Skeletal muscle tissue (tissue), 4 donors: Measurements from ENCODE around the gene ZFP1. TPM values are rescaled to one million over a fixed set of nuclear protein-coding genes. Genes with fewer than 3 reads are reported as not detected.
"Not testable (repeated sequence)": the region's sequence is repeated elsewhere in the genome, so short reads cannot be mapped to it uniquely, and the experiment has no call there.

Experiments
- H3K27ac ChIP-seq: one replicate; pipeline ENCODE4 v1.7.0; 2013; ENCODE audit warnings: mild to moderate bottlenecking, low read depth, low read length, inconsistent platforms
- H3K27me3 ChIP-seq, 3 donors: one replicate each; pipeline ENCODE4 v1.7.0; 2013; ENCODE audit warnings: low read length in 3 of 3; ENCODE audit not compliant: control insufficient read depth in 3 of 3, insufficient read depth in 3 of 3
- H3K36me3 ChIP-seq, 3 donors: one replicate each; pipeline ENCODE4 v1.7.0; 2013; ENCODE audit warnings: low read length in 3 of 3; ENCODE audit not compliant: control insufficient read depth in 3 of 3, insufficient read depth in 3 of 3
- H3K4me1 ChIP-seq, 3 donors: one replicate each; pipeline ENCODE4 v1.7.0; 2013; ENCODE audit warnings: low read length in 3 of 3, mild to moderate bottlenecking in 3 of 3; ENCODE audit not compliant: control insufficient read depth in 3 of 3, insufficient read depth in 3 of 3
- H3K4me3 ChIP-seq, 3 donors: one replicate each; pipeline ENCODE4 v1.7.0; 2013; ENCODE audit warnings: low read length in 3 of 3
- H3K9ac ChIP-seq, 3 donors: one replicate each; pipeline ENCODE4 v1.7.0; 2013; ENCODE audit warnings: low read length in 3 of 3, mild to moderate bottlenecking in 3 of 3, moderate library complexity in 2 of 3, low read depth in 1 of 3
- H3K9me3 ChIP-seq, 3 donors: one replicate each; pipeline ENCODE4 v1.7.0; 2013; ENCODE audit warnings: low read length in 3 of 3; ENCODE audit not compliant: control insufficient read depth in 3 of 3
- total RNA-seq: library from RNA; depleted of rRNA; stranded (reverse); fragments of >200 nt; gene quantifications from one replicate; pipeline ENCODE4 v1.2.3, GENCODE V29; 2014
- donor health status: Osteomylitis.

The ZFP1 gene
- total RNA-seq, 1 donor from 2014 or later: 12.5 TPM

DNA sequence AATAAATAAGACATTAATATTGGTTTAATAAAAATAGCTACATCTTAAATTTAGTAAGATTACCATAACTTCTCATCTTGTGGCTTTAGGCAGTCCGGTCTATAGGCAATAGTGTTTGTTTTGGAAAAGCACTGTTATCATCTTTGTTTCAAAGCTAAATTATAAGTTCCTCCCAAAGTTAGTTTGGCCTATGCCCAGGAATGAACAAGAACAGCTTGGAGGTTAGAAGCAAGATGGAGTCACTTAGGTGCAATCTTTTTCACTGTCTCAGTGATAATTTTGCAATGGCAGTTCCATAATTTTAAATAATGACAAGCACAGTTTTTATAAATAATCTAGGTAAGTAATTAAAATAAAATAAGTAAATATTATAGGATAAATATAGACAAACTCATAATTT, 25.7 kb upstream of the ZFP1 start:
- Histone ChIP-seq H3K9me3 (peaks cover 0 to 3% (median 3%) of the 10 kb centered on the region in 3 donors), H3K9ac (no peak overlapping the region)

DNA sequence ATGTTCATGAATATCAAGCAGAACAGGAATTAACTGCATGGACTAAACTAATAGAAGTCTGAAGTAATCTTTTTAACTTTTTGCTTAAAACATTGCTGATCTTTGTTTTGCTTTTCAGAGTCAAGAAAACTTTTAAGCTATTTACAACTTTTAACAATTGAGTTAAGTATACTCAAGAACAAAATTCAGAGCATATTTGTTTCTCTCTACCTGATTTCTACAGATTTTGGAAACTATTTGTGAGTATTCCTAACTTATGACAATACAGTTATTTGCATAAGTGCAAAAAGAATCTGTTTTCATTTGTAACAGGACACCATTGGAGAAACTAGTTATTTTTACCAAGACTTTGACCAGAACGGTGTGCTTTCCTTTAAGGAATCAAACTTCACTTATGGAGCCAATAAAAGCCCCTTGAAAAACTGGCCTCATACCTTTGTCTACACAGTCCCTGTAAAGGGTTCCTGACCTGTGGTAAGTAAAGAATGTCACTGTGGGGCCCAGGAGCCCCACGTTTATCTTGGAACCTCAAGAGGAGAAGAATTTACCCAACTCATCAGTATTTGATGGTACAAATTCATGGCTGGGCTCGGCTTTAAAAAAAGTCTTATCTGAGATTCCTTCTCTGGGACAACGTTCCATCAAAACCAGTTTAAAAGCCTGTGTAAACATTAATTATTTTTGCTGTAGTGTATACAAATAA, 20.5 kb upstream of the ZFP1 start:
- H3K9ac ChIP-seq: no peak overlapping the region
- no peak overlapping the region for H3K4me3 ChIP-seq
- H3K27me3 ChIP-seq: no peaks in the 10 kb centered on the region
- H3K9me3 ChIP-seq: no peaks in the 10 kb centered on the region
- no peaks in the 10 kb centered on the region for H3K36me3 ChIP-seq
- H3K4me1 ChIP-seq: no peaks in the 10 kb centered on the region
- H3K27ac ChIP-seq: no peak overlapping the region

More for the DNA sequence above, 25.7 kb upstream of the ZFP1 start:
- H3K27ac ChIP-seq: no peak overlapping the region
- no peak overlapping the region for H3K4me3 ChIP-seq
- no peaks in the 10 kb centered on the region for H3K36me3 ChIP-seq
- H3K27me3 ChIP-seq: no peaks in the 10 kb centered on the region
- no peaks in the 10 kb centered on the region for H3K4me1 ChIP-seq

DNA sequence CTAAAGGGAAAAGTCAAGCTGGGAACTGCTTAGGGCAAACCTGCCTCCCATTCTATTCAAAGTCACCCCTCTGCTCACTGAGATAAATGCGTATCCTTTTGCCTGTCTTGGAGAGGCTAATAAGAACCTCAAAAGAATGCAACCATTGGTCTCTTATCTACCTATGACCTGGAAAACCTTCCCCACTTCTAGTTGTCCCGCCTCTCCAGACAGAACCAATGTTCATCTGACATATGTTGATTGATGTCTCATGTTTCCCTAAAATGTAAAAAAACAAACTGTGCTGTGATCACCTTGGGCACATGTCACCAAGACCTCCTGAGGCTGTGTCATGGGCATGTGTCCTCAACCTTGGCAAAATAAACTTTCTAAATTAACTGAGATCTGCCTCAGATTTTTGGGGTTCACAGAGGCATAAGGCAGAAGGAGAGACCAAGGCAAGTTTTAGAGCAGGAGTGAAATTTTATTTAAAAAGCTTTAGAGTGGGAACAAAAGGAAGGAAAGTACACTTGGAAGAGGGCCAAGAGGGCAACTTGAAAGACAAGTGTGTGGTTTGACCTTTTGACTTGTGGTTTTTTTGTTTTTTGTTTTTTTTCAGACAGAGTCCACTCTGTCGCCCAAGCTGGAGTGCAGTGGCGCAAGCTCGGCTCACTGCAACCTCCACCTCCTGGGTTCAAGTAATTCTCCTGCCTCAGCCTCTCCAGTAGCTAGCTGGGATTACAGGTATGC, 18.7 kb upstream of the ZFP1 start:
- H3K4me3 ChIP-seq, H3K27me3 ChIP-seq, H3K9me3 ChIP-seq, H3K4me1 ChIP-seq, H3K27ac ChIP-seq, H3K9ac ChIP-seq, H3K36me3 ChIP-seq: not testable (repeated sequence)

GRCh38 chr16:75130150-75130771, 18.1 kb upstream of the ZFP1 start:
- H3K4me3 ChIP-seq: no peak overlapping the region
- no peak overlapping the region for H3K27ac ChIP-seq
- no peak overlapping the region for H3K9ac ChIP-seq
- no peaks in the 10 kb centered on the region for H3K36me3 ChIP-seq
- no peaks in the 10 kb centered on the region for H3K4me1 ChIP-seq
- H3K27me3 ChIP-seq: no peaks in the 10 kb centered on the region
- no peaks in the 10 kb centered on the region for H3K9me3 ChIP-seq

DNA sequence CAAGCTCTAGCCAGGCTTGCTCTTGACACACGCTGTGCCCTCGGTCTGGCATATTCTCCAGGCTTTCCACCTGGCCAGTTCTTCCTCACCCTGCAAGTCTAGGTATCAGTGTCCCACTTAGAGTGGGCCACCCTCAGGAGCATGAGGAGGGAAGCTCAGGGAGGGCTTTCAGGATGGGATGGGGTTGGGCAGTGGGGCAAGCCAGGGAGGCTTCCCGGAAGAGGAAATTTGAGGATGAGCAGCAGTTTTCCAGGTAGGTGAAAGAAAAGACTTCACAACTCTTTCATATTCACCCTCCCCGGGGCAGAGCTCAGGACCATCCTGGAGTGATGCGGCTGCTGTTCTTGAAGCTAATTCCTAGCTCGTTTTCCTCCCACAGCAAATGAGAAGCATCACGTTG, 17.2 kb upstream of the ZFP1 start:
- no peak overlapping the region for H3K4me3 ChIP-seq
- no peaks in the 10 kb centered on the region for H3K36me3 ChIP-seq
- no peak overlapping the region for H3K27ac ChIP-seq
- no peaks in the 10 kb centered on the region for H3K4me1 ChIP-seq
- H3K27me3 ChIP-seq: no peaks in the 10 kb centered on the region
- H3K9ac ChIP-seq: no peak overlapping the region
- H3K9me3 ChIP-seq: no peaks in the 10 kb centered on the region

DNA sequence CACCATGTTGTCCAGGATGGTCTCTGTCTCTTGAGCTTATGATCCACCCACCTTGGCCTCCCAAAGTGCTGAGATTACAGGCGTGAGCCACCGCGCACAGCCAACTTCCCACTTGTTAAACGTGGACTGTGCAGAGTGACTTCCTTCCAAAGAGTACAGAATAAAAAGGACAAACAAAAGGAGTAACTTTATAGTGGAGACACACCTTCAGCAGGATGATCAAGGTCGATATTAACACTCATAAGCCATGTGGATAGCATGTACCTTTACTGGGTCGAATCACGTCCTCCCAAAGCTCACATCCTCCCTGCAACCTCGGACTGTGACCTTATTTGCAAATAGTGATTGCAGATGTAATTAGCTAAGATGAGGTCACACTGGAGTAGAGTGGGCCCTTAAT, 10.1 kb upstream of the ZFP1 start:
- H3K36me3 ChIP-seq: no peaks in the 10 kb centered on the region
- H3K4me3 ChIP-seq: no peak overlapping the region
- no peaks in the 10 kb centered on the region for H3K27me3 ChIP-seq
- no peaks in the 10 kb centered on the region for H3K4me1 ChIP-seq
- H3K9me3 ChIP-seq: no peaks in the 10 kb centered on the region
- no peak overlapping the region for H3K9ac ChIP-seq
- H3K27ac ChIP-seq: no peak overlapping the region

DNA sequence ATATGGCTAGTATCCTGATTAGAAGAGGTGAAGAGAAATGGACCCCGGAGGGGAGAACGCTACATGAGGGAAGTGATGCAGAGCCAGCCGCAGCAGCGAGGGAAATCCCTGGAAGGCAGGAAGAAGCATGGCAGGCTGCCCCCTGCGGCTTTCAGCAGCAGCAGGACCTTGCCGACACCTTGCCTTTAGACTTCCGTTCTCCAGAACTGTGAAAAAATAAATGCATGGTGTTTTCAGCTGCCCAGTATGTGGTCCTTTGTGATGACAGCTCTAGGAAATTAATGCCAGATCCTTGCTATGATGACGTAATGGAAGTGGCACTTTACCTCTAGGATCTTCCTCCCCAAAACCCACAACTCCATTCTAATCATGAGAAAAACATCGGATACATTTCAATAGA, 9.7 kb upstream of the ZFP1 start:
- H3K36me3 ChIP-seq: no peaks in the 10 kb centered on the region
- no peak overlapping the region for H3K27ac ChIP-seq
- no peaks in the 10 kb centered on the region for H3K27me3 ChIP-seq
- no peaks in the 10 kb centered on the region for H3K4me1 ChIP-seq
- no peak overlapping the region for H3K4me3 ChIP-seq
- H3K9me3 ChIP-seq: no peaks in the 10 kb centered on the region
- H3K9ac ChIP-seq: no peak overlapping the region

DNA sequence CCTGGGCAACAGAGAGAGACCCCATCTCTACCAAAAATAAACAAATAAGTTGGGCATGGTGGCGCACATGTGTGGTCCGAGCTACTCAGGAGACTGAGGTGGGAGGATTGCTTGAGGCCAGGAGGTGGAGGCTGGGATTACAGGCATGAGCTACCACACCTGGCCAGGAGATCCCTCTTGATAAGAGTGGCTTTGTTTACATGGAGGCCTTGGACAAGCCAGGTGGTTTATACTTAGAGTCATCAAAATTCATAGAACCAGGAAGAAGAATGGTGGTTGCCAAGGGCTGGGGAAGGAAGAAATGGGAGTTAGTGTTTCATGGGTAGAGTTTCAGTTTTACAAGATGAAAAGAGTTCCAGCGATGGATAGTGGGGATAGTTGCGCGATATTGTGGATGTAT, 8.8 kb upstream of the ZFP1 start:
- no peaks in the 10 kb centered on the region for H3K9me3 ChIP-seq
- no peaks in the 10 kb centered on the region for H3K36me3 ChIP-seq
- no peaks in the 10 kb centered on the region for H3K4me1 ChIP-seq
- no peak overlapping the region for H3K4me3 ChIP-seq
- no peak overlapping the region for H3K27ac ChIP-seq
- H3K9ac ChIP-seq: no peak overlapping the region
- H3K27me3 ChIP-seq: no peaks in the 10 kb centered on the region

GRCh38 chr16:75143941-75144340, 4.4 kb upstream of the ZFP1 start:
- H3K27ac ChIP-seq: no peak overlapping the region
- no peaks in the 10 kb centered on the region for H3K36me3 ChIP-seq
- no peak overlapping the region for H3K9ac ChIP-seq
- no peaks in the 10 kb centered on the region for H3K9me3 ChIP-seq
- H3K4me1 ChIP-seq: peaks cover 0 to 3% (median under 1%) of the 10 kb centered on the region in 3 donors
- H3K4me3 ChIP-seq: no peak overlapping the region
- no peaks in the 10 kb centered on the region for H3K27me3 ChIP-seq

DNA sequence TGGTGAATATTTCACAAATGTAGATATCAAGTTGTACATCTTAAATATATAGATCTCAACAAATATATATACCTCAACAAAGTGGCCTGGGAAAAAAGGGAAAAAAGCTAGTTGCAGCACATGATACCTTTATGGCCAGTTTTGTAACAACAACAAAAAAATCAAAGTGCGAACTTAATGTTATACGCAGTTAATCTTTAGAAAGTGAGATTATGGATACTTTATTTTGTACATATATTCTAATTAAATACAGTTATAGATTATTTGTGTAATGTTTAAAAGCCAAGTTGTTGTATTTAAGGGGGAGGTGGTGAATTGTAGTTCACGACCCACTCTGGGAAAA, 385 bp upstream of the ZFP1 start:
- Histone ChIP-seq H3K9me3 (no peaks in the 10 kb centered on the region), H3K36me3 (peaks cover 0 to 7% (median 7%) of the 10 kb centered on the region in 3 donors), H3K27me3 (no peaks in the 10 kb centered on the region), H3K4me3 (peak overlapping the region; percentile 84 to 99 (median 98)), H3K27ac (no peak overlapping the region), H3K4me1 (peaks cover 0 to 4% (median 3%) of the 10 kb centered on the region in 3 donors), H3K9ac (peak overlapping the region; percentile 89 to 97 (median 90))
